Measurements from ENCODE around the gene UPK1B.

DNA sequence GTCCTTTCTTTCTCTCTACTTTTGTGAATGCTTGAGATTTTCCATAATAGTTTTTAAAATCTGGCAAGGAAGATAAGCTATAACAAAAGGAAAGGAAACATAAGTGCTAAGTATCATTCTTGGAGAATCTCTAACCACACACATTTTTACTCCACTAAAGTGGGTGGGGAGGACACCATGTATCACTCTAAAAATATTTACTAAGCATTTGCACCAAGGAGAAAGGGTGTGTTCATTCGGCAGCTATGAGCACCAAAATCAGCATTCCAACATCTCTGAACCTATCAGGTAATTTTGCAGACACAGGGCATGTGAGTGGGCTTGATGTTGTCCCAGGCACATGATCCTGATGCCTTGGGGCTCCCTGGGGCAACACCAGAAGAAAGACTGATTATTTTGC, 61.8 kb downstream of the UPK1B start:
- TF ChIP-seq CTCF (IDR thresholded peaks at IDR 0.05) (no peak), POLR2A (IDR thresholded peaks at IDR 0.05) (no peak)

Data from heart left ventricle (tissue), 13 donors.